HCEC 1CT (cell line): ENCODE data around the gene NAPEPLD.
"Not testable (repeated sequence)": the region's sequence is repeated elsewhere in the genome, so short reads cannot be mapped to it uniquely, and the experiment has no call there.

Source experiments
- DNase-seq: peaks from one replicate; pipeline ENCODE4 v3.0.0-alpha.2; 2017

Gene NAPEPLD

GRCh38 chr7:103148994-103149807, at the start of gene NAPEPLD:
Gene NAPEPLD (minus strand): TSS chr7:103149099. CDS start chr7:103128776, 20,323 bp downstream.
- DNase-seq, result peak; percentile 80

- DNase-seq, result not testable (repeated sequence)
Observed at GRCh38 chr7:103198079-103198478, 49.2 kb upstream of the NAPEPLD start.

GRCh38 chr7:103195364-103195763, 46.5 kb upstream of the NAPEPLD start:
- DNase-seq, result not testable (repeated sequence)

- DNase-seq, result not testable (repeated sequence)
Observed at GRCh38 chr7:103172415-103173146, 23.7 kb upstream of the NAPEPLD start.

GRCh38 chr7:103171695-103172414, 23.0 kb upstream of the NAPEPLD start:
- not testable (repeated sequence) for DNase-seq

- DNase-seq, result not testable (repeated sequence)
Observed at GRCh38 chr7:103166921-103167544, 18.1 kb upstream of the NAPEPLD start.

GRCh38 chr7:103163087-103163825, 14.4 kb upstream of the NAPEPLD start:
- peak; percentile 71 for DNase-seq

GRCh38 chr7:103162641-103163040, 13.7 kb upstream of the NAPEPLD start:
- peak; percentile 52 for DNase-seq

GRCh38 chr7:103161998-103162616, 13.2 kb upstream of the NAPEPLD start:
- DNase-seq, result peak; percentile 38

- not testable (repeated sequence) for DNase-seq
Observed at GRCh38 chr7:103159072-103159471, 10.2 kb upstream of the NAPEPLD start.

- not testable (repeated sequence) for DNase-seq
Observed at GRCh38 chr7:103155331-103156024, 6.6 kb upstream of the NAPEPLD start.

GRCh38 chr7:103154042-103154441, 5.1 kb upstream of the NAPEPLD start:
- DNase-seq, result no peak

- not testable (repeated sequence) for DNase-seq
Observed at GRCh38 chr7:103152744-103153617, 4.1 kb upstream of the NAPEPLD start.

GRCh38 chr7:103151993-103152676, 3.2 kb upstream of the NAPEPLD start:
- not testable (repeated sequence) for DNase-seq

- DNase-seq, result no peak
Observed at GRCh38 chr7:103150192-103150591, 1.3 kb upstream of the NAPEPLD start.

- DNase-seq, result no peak
Observed at GRCh38 chr7:103149808-103150180, 895 bp upstream of the NAPEPLD start.

- DNase-seq, result no peak
Observed at GRCh38 chr7:103148131-103148993, 537 bp downstream of the NAPEPLD start.

GRCh38 chr7:103144754-103145153, 4.1 kb downstream of the NAPEPLD start:
- DNase-seq, result not testable (repeated sequence)
